T-helper 1 cell treated with Interleukin-12 subunit alpha and Interleukin-12 subunit beta and Interleukin-4 antibody, amounts not matched to agents 30 μg/mL and 1 μg/mL, for 36 hours (primary cell): ENCODE data around the gene PLA2G5.
"Not testable (repeated sequence)": the region's sequence is repeated elsewhere in the genome, so short reads cannot be mapped to it uniquely, and the experiment has no call there.

Experiments used
- H3K27ac Mint-ChIP-seq: one replicate; pipeline ENCODE4 v1.8.0; 2021; ENCODE audit warnings: mild to moderate bottlenecking, mixed read lengths
- H3K27me3 Mint-ChIP-seq: one replicate; pipeline ENCODE4 v1.8.0; 2021; ENCODE audit warnings: low read depth, mixed read lengths
- H3K36me3 Mint-ChIP-seq: one replicate; pipeline ENCODE4 v1.8.0; 2021; ENCODE audit warnings: low read depth, mixed read lengths
- H3K4me1 Mint-ChIP-seq: one replicate; pipeline ENCODE4 v1.8.0; 2021; ENCODE audit warnings: low read depth, mixed read lengths
- H3K4me3 Mint-ChIP-seq: one replicate; pipeline ENCODE4 v1.8.0; 2021; ENCODE audit warnings: mild to moderate bottlenecking, moderate library complexity, mixed read lengths
- H3K9me3 Mint-ChIP-seq: one replicate; pipeline ENCODE4 v1.8.0; 2021; ENCODE audit warnings: mixed read lengths

The PLA2G5 gene

DNA sequence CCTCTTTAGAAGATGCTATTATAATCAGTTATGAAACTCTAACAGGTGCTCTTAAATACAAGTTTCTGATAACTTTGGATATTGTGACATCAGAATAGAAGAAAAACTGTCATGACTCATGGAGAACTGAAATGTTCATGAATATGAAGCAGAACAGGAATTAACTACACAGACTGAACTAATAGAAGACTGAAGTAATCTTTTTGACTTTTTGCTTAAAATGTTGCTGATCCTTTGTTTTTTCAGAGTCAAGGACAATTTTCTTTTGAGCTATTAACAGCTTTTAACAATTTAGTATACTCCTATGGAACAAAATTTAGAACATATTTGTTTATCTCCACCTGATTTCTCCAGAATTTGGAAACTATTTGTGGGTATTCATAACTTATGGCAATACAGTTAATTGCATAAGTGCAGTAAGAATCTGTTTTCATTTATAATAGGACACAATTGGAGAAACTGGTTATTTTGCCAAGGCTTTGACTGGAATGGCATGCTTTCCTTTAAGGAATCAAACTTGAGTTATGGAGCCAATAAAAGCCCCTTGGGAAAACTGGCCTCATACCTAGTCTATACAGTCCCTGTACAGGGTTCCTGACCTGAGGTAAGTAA, 18.7 kb upstream of the PLA2G5 start:
- H3K36me3 Mint-ChIP-seq = peaks cover 2% of the 10 kb centered on the region
- H3K27me3 Mint-ChIP-seq = peaks cover 38% of the 10 kb centered on the region
- H3K27ac Mint-ChIP-seq = no peak overlapping the region

DNA sequence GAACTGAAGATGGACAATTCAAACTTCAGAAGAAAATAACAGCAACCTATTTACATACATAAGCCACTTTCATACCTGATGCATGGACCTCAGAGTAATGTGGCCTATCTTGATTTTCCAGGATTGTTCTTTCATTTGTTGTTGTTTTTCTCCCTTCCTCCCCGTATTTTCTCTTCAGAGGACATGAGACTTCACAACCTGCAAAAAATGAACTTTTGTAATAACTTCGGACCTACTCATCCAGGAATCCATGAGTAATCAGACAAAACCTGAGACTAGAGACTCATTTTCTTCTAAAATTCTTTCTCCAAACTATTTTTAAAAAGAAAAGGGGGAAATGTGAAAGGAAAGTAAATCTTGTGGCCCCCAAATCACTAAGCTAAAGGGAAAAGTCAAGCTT, 17.6 kb upstream of the PLA2G5 start:
- Mint-ChIP-seq H3K27ac (no peak overlapping the region), H3K36me3 (peaks cover 2% of the 10 kb centered on the region), H3K9me3 (peaks cover 42% of the 10 kb centered on the region)

More for the DNA sequence above, 18.7 kb upstream of the PLA2G5 start:
- H3K4me3 Mint-ChIP-seq = no peak overlapping the region
- H3K9me3 Mint-ChIP-seq = peaks cover 42% of the 10 kb centered on the region
- H3K4me1 Mint-ChIP-seq = no peaks in the 10 kb centered on the region

DNA sequence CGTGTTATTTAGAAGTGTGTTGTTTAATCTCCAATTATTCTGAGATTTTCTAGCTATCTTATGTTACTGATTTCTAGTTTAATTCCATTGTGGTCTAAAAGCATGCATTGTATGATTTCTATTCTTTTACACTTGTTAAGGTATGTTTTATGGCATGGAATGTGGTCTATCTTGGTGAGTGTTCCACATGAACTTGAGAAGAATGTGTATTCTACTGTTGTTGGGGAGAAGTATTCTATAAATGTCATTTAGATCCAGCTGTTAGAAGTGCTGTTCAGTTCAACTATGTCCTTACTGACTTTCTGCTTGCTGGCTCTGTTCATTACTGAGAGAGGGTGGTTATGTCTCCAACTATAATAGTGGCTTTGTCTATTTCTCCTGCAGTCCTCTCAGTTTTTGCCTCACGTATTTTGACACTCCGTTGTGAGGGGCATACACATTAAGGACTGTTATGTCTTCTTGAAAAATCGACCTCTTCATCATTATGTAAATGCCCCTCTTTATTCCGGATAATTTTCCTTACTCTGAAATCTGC, 12.0 kb upstream of the PLA2G5 start:
- Mint-ChIP-seq H3K27ac (no peak overlapping the region), H3K27me3 (peaks cover 24% of the 10 kb centered on the region), H3K36me3 (peaks cover 3% of the 10 kb centered on the region), H3K9me3 (peaks cover 10% of the 10 kb centered on the region), H3K4me1 (peaks cover 27% of the 10 kb centered on the region), H3K4me3 (no peak overlapping the region)

More for the DNA sequence above, 17.6 kb upstream of the PLA2G5 start:
- H3K4me1 Mint-ChIP-seq = no peaks in the 10 kb centered on the region
- no peak overlapping the region for H3K4me3 Mint-ChIP-seq
- H3K27me3 Mint-ChIP-seq = peaks cover 35% of the 10 kb centered on the region

DNA sequence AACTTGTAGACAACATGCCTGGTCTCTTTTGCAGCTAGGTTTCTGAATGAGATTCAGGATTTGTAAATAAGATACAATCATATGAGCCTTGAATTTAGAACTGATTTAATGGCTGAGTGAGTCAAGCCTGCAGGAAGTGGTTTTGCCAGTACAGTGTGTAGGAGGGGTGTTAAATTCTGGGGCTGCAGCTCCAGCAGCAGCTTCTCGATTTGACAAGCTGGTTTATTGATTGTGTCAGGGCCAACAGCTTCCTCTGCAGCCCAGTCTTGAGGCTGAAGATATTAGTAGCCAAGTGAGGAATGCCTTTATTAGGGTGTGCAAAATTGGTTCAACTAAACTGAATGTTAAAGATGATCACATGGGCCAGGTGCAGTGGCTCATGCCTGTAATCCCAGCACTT, 11.5 kb upstream of the PLA2G5 start:
- Mint-ChIP-seq H3K36me3 (peaks cover 3% of the 10 kb centered on the region), H3K9me3 (peaks cover 8% of the 10 kb centered on the region), H3K27ac (no peak overlapping the region), H3K4me3 (no peak overlapping the region), H3K4me1 (peaks cover 27% of the 10 kb centered on the region), H3K27me3 (peaks cover 22% of the 10 kb centered on the region)

DNA sequence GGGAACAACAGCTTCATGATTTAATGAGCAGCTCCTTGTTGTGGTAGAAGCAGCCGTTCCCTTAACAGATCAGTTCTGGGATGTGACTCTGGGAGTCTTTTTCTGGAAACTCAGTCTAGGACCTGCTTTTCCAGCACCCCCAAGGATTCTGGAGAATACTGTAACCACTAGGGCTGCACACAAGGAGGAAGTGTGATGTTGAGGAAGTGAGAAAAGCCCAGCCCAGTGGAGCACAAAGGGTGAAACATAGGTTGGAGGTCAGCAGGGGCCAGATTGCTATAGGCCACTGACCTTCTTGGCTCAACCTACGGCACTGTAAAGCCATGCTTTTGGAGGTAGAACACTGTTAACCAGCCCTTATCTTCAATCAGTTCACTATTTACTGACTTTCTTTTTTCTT, 10.1 kb upstream of the PLA2G5 start:
- peaks cover 27% of the 10 kb centered on the region for H3K4me1 Mint-ChIP-seq
- peaks cover 13% of the 10 kb centered on the region for H3K27me3 Mint-ChIP-seq
- H3K36me3 Mint-ChIP-seq = peaks cover 2% of the 10 kb centered on the region
- no peak overlapping the region for H3K27ac Mint-ChIP-seq
- no peak overlapping the region for H3K4me3 Mint-ChIP-seq
- H3K9me3 Mint-ChIP-seq = peaks cover 5% of the 10 kb centered on the region

DNA sequence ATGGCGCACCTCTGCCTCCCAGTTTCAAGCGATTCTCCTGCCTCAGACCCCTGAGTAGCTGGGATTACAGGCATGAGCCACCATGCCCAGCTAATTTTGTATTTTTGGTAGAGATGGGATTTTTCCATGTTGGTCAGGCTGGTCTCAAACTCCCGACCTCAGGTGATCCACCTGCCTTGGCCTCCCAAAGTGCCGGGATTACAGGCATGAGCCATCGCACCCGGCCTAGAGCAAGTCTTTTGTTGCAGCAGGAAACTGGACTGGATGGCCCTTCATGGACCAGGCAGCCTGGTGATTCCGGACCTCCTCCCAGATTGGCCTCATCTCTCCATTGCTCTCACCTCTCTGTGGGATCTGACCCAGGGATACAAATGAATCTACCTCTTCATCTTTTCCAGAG, 9.2 kb upstream of the PLA2G5 start:
- not testable (repeated sequence) for H3K4me3 Mint-ChIP-seq, H3K9me3 Mint-ChIP-seq, H3K36me3 Mint-ChIP-seq, H3K27ac Mint-ChIP-seq
- H3K4me1 Mint-ChIP-seq = peaks cover 27% of the 10 kb centered on the region
- peaks cover 15% of the 10 kb centered on the region for H3K27me3 Mint-ChIP-seq

DNA sequence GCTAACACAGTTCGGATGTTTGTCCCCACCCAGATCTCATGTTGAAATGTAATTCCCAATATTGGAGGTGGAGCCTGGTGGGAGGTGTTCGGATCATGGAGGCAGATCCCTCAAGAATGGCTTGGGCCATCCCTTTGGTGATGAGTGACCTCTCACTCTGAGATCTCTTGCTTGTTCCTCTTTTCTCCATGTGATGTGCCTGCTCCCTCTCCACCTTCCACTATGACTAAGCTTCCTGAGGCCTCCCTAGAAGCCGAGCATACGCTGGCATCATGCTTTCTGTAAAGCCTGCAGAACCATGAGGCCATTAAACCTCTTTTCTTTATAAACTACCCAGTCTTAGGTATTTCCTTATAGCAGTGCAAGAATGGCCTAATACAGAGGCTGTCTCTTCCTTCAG, 8.1 kb upstream of the PLA2G5 start:
- no peaks in the 10 kb centered on the region for H3K9me3 Mint-ChIP-seq
- H3K27ac Mint-ChIP-seq = no peak overlapping the region
- H3K4me1 Mint-ChIP-seq = peaks cover 27% of the 10 kb centered on the region
- no peak overlapping the region for H3K4me3 Mint-ChIP-seq
- H3K27me3 Mint-ChIP-seq = peaks cover 7% of the 10 kb centered on the region
- H3K36me3 Mint-ChIP-seq = peaks cover 2% of the 10 kb centered on the region

DNA sequence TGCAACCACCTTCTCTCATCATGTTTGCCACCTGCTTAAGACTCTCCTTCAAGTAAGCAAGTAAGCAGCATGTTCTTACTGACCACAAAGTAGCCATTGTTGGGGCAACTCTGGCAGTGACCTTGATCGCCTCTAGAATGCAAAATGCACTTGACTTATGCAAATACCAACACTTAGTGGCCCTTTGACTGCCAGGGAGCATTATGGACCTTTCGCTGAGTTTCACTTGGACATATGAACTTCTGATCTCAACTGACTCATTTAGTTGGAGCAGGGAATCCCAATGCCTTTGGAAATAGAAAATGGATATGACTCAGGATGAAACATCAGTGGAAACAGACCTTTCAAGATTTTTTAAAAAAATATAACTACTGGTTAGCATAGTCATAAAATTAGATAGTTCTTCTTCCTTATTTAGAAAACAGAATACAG, 6.1 kb upstream of the PLA2G5 start:
- H3K36me3 Mint-ChIP-seq = peaks cover 2% of the 10 kb centered on the region
- no peak overlapping the region for H3K27ac Mint-ChIP-seq
- H3K9me3 Mint-ChIP-seq = no peaks in the 10 kb centered on the region
- H3K4me3 Mint-ChIP-seq = no peak overlapping the region
- H3K4me1 Mint-ChIP-seq = peaks cover 15% of the 10 kb centered on the region
- H3K27me3 Mint-ChIP-seq = peaks cover 7% of the 10 kb centered on the region

DNA sequence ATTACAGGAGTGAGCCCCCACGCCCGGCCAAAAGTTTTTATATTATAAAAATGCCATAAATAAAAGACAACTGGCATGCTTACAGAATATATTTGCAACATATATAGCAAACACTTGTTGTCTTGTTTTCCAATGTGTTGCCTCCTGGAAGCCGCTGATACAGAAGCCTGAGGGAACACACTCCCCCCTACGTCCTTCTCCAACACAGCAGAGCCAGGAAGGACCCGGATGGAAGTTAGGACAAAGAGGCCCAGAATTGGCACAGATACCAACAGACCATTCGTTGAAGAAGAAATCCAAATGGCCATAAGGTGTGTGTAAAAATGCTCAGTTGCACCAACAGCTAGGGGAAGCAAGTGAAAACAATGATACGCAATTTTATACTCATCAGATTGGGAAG, 1.3 kb upstream of the PLA2G5 start:
- Mint-ChIP-seq H3K27me3 (peaks cover 10% of the 10 kb centered on the region), H3K27ac (no peak overlapping the region), H3K4me3 (no peak overlapping the region), H3K36me3 (no peaks in the 10 kb centered on the region), H3K9me3 (no peaks in the 10 kb centered on the region), H3K4me1 (no peaks in the 10 kb centered on the region)

DNA sequence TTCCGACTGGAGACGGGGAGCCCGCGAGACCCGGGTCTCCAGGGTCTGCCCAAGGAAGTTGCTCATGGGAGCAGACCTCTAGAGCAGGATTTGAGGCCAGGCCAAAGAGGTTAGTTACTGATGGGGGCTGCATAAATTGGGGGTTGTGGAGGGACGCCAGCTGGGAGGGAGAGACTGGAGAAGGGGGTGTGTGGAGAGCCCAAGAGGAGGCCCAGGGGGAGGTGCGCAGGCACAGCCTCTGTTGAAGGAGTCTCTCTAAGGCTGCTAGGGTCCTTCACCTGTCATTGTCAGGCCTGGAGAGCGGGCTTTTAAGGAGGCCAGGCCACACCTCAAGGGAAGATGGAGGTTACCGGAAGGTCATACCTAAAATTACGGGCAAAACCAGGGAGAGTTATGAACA, 363 bp downstream of the PLA2G5 start:
- Mint-ChIP-seq H3K36me3 (no peaks in the 10 kb centered on the region), H3K9me3 (no peaks in the 10 kb centered on the region)

DNA sequence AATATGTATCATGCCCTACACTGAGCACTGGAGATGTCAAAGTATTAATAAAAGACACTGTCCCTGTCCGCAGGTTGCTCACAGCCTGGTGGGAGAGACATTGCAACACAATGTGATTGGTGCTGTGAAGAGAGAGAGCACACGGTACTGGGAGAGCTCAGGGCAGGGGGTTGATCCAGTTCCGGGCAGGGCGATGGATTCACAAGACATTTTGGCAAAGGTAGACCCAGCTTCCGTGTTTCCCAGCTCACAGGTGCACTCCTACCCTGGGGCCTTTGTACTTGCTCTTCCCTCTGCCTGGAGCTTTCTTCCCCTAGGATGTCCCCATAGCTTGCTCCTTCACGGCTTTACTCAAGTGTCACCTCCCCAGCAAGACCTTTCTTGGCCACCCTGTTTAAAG, 1.4 kb downstream of the PLA2G5 start:
- Mint-ChIP-seq H3K36me3 (no peaks in the 10 kb centered on the region), H3K27ac (no peak overlapping the region), H3K27me3 (peaks cover 7% of the 10 kb centered on the region), H3K4me1 (no peaks in the 10 kb centered on the region), H3K4me3 (no peak overlapping the region), H3K9me3 (no peaks in the 10 kb centered on the region)

More for the DNA sequence above, 363 bp downstream of the PLA2G5 start:
- no peaks in the 10 kb centered on the region for H3K4me1 Mint-ChIP-seq
- no peak overlapping the region for H3K4me3 Mint-ChIP-seq
- H3K27ac Mint-ChIP-seq = no peak overlapping the region
- H3K27me3 Mint-ChIP-seq = peaks cover 9% of the 10 kb centered on the region

DNA sequence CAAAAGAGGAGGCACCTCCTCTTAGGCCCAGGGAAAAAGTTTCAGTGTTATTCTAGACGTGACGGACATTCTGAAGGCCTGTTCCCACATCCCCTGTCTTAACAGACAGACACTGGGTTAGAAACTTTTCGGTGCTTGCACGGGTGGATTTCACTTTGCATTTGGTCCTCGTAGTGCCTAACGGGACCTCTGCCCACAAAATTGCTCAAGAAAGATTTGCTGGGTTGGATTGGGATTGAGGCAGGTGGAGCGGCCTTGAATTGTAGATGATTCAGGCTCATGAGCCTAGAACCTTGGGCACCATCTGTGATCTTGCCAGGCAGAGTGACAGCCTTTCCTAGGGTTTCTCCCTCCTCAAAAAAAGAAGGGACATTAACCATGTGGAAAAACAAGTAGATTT, 2.8 kb downstream of the PLA2G5 start:
- H3K4me3 Mint-ChIP-seq = no peak overlapping the region
- no peaks in the 10 kb centered on the region for H3K36me3 Mint-ChIP-seq
- H3K9me3 Mint-ChIP-seq = no peaks in the 10 kb centered on the region
- no peak overlapping the region for H3K27ac Mint-ChIP-seq
- no peaks in the 10 kb centered on the region for H3K4me1 Mint-ChIP-seq
- peaks cover 20% of the 10 kb centered on the region for H3K27me3 Mint-ChIP-seq

DNA sequence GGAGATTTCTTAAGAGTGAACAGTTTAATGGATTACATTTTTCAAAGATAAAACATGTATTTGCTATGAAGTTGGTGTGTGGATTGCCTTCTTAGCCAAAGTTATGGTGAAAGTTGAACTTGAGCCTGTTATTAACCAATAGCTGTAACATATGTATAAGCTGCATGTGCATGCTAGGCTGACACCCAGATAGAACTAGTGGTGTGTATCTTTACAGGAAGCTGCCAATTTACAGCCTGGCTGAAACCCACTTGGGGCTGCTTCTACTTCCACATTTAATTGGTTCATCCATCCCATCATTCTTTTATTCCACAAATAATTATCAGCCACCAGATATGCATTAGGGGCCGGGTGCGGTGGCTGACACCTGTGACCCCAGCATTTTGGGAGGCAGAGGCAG, 3.3 kb downstream of the PLA2G5 start:
- Mint-ChIP-seq H3K4me1 (peaks cover 3% of the 10 kb centered on the region), H3K27ac (no peak overlapping the region), H3K36me3 (no peaks in the 10 kb centered on the region), H3K4me3 (no peak overlapping the region), H3K27me3 (peaks cover 24% of the 10 kb centered on the region), H3K9me3 (no peaks in the 10 kb centered on the region)

DNA sequence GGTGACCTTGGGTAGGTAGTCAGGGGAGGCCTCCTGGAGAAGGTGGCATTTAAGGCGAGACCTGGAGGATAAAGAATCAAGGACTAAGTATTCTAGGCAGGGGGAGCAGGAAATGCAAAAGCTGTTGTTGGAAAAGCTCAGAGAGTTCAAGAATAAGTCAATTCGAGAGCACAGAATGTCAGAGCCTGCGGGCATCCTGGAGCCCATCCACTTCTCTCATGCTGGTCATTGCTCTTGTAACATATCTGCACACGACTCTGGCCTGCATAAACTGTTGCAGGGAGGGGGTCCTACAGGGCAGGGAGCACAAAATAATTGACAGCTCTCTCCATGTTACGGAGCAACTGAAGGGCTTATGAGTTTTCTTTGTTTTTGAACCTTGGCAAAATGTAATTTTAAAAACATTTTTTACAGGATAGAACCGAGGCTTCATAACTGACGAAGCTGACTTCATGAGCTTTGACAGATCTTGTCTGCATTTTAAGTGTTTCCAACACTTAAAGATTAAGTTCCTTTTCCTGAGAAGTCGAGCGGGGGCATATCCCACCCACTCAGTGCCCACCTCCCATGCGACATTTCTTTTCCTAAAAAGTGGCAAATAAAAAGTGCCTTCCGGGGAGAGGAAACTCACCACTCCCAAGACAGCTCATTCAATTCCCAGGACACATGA, 4.2 kb downstream of the PLA2G5 start:
- Mint-ChIP-seq H3K4me1 (peaks cover 3% of the 10 kb centered on the region), H3K27ac (no peak overlapping the region), H3K4me3 (no peak overlapping the region), H3K36me3 (no peaks in the 10 kb centered on the region), H3K9me3 (no peaks in the 10 kb centered on the region), H3K27me3 (peaks cover 34% of the 10 kb centered on the region)

DNA sequence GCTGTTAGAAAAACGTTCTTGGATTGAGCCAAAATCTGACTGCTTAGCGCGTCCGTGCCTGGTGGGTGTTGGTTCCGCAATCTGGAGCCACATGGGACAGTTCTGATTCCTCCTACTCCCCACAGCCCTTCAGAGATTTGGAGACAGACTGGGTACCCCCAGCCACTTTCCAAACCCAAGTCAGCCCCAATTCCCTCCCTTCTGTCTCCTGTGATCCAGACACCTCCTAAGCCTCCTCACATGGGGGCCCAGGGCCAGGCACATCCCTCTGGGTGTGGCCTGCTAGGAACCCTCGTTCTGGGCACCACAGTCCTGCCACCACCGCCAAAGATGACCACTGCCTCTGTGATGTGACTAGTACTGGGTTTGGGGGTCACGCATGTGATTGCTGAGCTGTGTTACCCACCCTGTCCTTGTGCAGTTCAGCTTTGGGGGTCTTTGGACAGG, 4.8 kb downstream of the PLA2G5 start:
- H3K9me3 Mint-ChIP-seq = no peaks in the 10 kb centered on the region
- H3K4me1 Mint-ChIP-seq = peaks cover 3% of the 10 kb centered on the region
- H3K36me3 Mint-ChIP-seq = no peaks in the 10 kb centered on the region
- H3K27me3 Mint-ChIP-seq = peaks cover 36% of the 10 kb centered on the region
- H3K4me3 Mint-ChIP-seq = no peak overlapping the region
- no peak overlapping the region for H3K27ac Mint-ChIP-seq
